SU-DHL-6 (cell line): ENCODE measurements around the gene HOTAIR.

Experiments used
- EZH2phosphoT487 ChIP-seq: fragments of 200-600 bp; sonication (generic), shearing (Covaris generic); conservative IDR thresholded peaks from 2 replicates; pipeline ENCODE4 v1.6.1; 2018; ENCODE audit warnings: mild to moderate bottlenecking, antibody characterized with exemption, low read length, moderate library complexity, mixed read lengths
- TF ChIP-seq, protein P1 (sequence below): fragments of 200-600 bp; sonication (generic); IDR thresholded peaks from one replicate; pipeline ENCODE4 v1.5.1; 2017; ENCODE audit warnings: antibody characterized with exemption, mild to moderate bottlenecking, low read length, moderate library complexity; ENCODE audit not compliant: insufficient read depth, poor library complexity, severe bottlenecking

DNA sequence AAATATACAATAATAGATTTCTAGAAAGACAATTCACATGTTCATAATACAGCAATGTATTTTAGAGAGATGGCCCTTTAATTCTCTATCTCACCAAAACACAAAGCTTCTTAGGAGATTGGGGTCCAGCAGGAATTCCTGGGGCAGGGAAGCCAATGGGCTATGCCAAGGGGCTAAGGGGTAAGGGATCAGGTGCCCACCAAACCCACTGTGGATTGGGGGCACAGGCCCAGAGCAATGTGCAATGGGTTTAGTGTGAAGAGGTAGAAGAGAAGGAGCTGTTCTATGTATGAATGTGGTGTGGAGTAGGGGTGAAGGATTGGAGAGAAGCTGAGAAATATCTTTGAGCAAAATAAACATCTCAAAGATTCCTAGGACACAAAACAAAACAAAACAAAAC is 33.6 kb downstream of the HOTAIR start:
- TF ChIP-seq, protein P1, sequence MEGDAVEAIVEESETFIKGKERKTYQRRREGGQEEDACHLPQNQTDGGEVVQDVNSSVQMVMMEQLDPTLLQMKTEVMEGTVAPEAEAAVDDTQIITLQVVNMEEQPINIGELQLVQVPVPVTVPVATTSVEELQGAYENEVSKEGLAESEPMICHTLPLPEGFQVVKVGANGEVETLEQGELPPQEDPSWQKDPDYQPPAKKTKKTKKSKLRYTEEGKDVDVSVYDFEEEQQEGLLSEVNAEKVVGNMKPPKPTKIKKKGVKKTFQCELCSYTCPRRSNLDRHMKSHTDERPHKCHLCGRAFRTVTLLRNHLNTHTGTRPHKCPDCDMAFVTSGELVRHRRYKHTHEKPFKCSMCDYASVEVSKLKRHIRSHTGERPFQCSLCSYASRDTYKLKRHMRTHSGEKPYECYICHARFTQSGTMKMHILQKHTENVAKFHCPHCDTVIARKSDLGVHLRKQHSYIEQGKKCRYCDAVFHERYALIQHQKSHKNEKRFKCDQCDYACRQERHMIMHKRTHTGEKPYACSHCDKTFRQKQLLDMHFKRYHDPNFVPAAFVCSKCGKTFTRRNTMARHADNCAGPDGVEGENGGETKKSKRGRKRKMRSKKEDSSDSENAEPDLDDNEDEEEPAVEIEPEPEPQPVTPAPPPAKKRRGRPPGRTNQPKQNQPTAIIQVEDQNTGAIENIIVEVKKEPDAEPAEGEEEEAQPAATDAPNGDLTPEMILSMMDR = no peak
- no peak for TF ChIP-seq EZH2phosphoT487
